Left lung (tissue), 10 donors: ENCODE measurements around the gene DENND10. TPM values are rescaled to one million over a fixed set of nuclear protein-coding genes. Genes with fewer than 3 reads are reported as not detected.

Experiments used
- ATAC-seq: fragments of 200-7000 bp; cut with Tn5 transposase; one replicate; pipeline ENCODE4 v1.9.1; 2020; ENCODE audit warnings: moderate library complexity
- DNase-seq, 4 donors: peaks; one replicate each; pipeline ENCODE4 v3.0.0-alpha.2; 2013 to 2020
- H3K27ac ChIP-seq, 2 donors: fragments of 200-600 bp; sonication (generic) in 1 of 2; one replicate each; pipeline versions ENCODE4 v1.5.0 to v1.8.0; 2020 to 2021
- H3K27me3 ChIP-seq, 2 donors: fragments of 200-600 bp; sonication (generic) in 1 of 2; one replicate each; pipeline versions ENCODE4 v1.5.0 to v1.8.0; 2020 to 2021
- H3K36me3 ChIP-seq, 2 donors: fragments of 200-600 bp; sonication (generic) in 1 of 2; one replicate each; pipeline versions ENCODE4 v1.5.0 to v1.8.0; 2020 to 2021
- H3K4me1 ChIP-seq, 2 donors: fragments of 200-600 bp; one replicate each; pipeline ENCODE4 v1.8.0; 2021
- H3K4me3 ChIP-seq, 2 donors: fragments of 200-600 bp; sonication (generic) in 1 of 2; one replicate each; pipeline versions ENCODE4 v1.5.0 to v1.8.0; 2020 to 2021; ENCODE audit warnings: mild to moderate bottlenecking in 1 of 2
- H3K9me3 ChIP-seq, 2 donors: fragments of 200-600 bp; sonication (generic) in 1 of 2; one replicate each; pipeline versions ENCODE4 v1.5.0 to v1.8.0; 2020 to 2021
- intact Hi-C, 2 donors: fragments of 100-400 bp; cut with DNase I; formaldehyde crosslinking; loops; one replicate each; pipeline versions ENCODE4 v1.11.2 to v1.14.2; 2022
- polyA plus RNA-seq, 6 donors: library from polyadenylated mRNA; unstranded; fragments of 120-200 nt; gene quantifications; one replicate each; pipeline ENCODE4 v1.2.1, GENCODE V29; 2013; ENCODE audit not compliant: insufficient read length in 6 of 6
- total RNA-seq, 2 donors: library from RNA; stranded (reverse); fragmentation: NEBNext Ultra II Directional; extraction: Animal tissue kit (Norgen Biotek cat#: 25700); gene quantifications; one replicate each; pipeline ENCODE4 v1.2.1, GENCODE V29; 2021
- TF ChIP-seq, protein P1 (sequence below), 2 donors: fragments of 200-600 bp; sonication (generic) in 1 of 2; IDR thresholded peaks; one replicate each; pipeline versions ENCODE4 v1.5.0 to v1.8.0; 2021; ENCODE audit warnings: antibody characterized with exemption in 2 of 2
- donor health status: DM: no; HTN: yes; CAD: no.
- donor health status: DM: no; HTN: no; CAD: no.

Gene DENND10
- total and polyA plus RNA-seq, 8 donors: 34.2 to 44.3 (median 37.5) TPM

- no peak for DNase-seq
- no peak for ATAC-seq
- Histone ChIP-seq H3K9me3 (no peaks in the 10 kb centered on the region), H3K27ac (no peak overlapping the region), H3K4me3 (no peak overlapping the region), H3K36me3 (peaks cover 0 to 52% of the 10 kb centered on the region in 2 donors), H3K4me1 (peaks cover 3 to 24% of the 10 kb centered on the region in 2 donors), H3K27me3 (no peaks in the 10 kb centered on the region)
- intact Hi-C loops: no loop called here
- TF ChIP-seq, protein P1, sequence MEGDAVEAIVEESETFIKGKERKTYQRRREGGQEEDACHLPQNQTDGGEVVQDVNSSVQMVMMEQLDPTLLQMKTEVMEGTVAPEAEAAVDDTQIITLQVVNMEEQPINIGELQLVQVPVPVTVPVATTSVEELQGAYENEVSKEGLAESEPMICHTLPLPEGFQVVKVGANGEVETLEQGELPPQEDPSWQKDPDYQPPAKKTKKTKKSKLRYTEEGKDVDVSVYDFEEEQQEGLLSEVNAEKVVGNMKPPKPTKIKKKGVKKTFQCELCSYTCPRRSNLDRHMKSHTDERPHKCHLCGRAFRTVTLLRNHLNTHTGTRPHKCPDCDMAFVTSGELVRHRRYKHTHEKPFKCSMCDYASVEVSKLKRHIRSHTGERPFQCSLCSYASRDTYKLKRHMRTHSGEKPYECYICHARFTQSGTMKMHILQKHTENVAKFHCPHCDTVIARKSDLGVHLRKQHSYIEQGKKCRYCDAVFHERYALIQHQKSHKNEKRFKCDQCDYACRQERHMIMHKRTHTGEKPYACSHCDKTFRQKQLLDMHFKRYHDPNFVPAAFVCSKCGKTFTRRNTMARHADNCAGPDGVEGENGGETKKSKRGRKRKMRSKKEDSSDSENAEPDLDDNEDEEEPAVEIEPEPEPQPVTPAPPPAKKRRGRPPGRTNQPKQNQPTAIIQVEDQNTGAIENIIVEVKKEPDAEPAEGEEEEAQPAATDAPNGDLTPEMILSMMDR (IDR thresholded peaks at IDR 0.05): no peak
These were observed 58.0 kb downstream of the DENND10 start for GRCh38 chr10:119161680-119162451.

GRCh38 chr10:119162452-119163092 is 58.7 kb downstream of the DENND10 start:
- no peak overlapping the region for H3K27ac ChIP-seq
- no peak overlapping the region for H3K4me3 ChIP-seq
- peaks cover 3 to 24% of the 10 kb centered on the region in 2 donors for H3K4me1 ChIP-seq
- ATAC-seq (no peak), DNase-seq (no peak)
- intact Hi-C loops: no loop called here
- H3K9me3 ChIP-seq: no peaks in the 10 kb centered on the region
- H3K36me3 ChIP-seq: peaks cover 0 to 51% of the 10 kb centered on the region in 2 donors
- H3K27me3 ChIP-seq: no peaks in the 10 kb centered on the region
- TF ChIP-seq, protein P1 (IDR thresholded peaks at IDR 0.05): no peak

DNA sequence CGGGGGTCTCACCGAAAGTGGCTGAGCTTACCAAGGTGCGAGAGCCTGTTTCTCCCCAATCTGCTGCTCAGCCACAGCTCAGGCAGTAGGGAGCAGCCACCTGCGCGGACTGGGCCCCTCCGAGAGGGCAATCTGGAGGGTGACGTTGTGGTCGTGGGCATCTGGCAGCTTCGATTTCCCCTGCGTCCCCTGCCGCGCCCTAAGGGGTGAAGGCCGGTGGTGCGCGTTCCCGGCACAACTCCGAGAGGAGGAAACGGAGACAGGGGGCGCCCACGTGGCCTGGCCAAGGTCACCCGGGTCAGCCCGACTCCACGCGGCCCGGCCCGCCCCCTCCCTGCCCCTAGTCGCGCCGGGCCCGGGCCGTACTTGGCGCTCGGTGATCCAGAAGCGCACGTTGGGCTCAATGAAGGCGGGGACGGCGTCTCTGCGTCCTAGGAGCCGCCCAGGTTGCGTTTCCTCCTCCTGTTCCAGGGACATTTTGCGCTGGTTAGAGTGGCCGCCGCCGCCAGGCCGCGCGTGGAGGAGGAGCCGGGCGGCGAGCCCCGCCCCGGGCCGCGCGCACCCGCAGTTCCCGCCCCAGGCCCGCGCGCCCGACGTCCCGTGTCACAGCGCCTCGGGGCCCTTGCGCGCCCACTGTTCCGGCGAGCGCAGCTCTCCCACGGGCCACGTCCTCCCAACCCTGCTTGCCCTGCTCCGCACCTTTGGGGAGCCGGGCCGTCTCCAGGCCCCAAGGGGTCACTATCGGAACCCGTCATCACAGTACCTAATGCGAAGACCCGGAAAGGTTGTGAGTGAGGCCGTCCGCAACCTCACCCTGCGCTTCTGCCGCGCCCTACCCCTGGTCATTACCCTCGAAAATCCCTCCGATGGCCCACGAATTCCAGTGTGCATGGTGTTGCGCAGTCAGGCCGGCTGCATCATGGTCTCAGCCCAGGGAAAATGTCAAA is 61.5 kb downstream of the DENND10 start, which contains the start of gene SFXN4:
SFXN4 (minus strand) TSS at position 544 of the 947 bp plus-strand sequence; CDS start at position 477, 67 bp downstream.
- intact Hi-C loops: no loop called here
- Histone ChIP-seq H3K4me3 (peak within 1 kb of the TSS; percentile 81 to 92), H3K27me3 (no peaks in the 10 kb centered on the region), H3K9me3 (no peaks in the 10 kb centered on the region), H3K27ac (peak within 1 kb of the TSS; percentile 83 to 89), H3K4me1 (peaks cover 3 to 24% of the 10 kb centered on the region in 2 donors), H3K36me3 (peaks cover 0 to 51% of the 10 kb centered on the region in 2 donors)
- TF ChIP-seq, protein P1 (IDR thresholded peaks at IDR 0.05): no peak
- peak; percentile 99 for ATAC-seq
- peak; percentile 68 to 96 (median 80) for DNase-seq

DNA sequence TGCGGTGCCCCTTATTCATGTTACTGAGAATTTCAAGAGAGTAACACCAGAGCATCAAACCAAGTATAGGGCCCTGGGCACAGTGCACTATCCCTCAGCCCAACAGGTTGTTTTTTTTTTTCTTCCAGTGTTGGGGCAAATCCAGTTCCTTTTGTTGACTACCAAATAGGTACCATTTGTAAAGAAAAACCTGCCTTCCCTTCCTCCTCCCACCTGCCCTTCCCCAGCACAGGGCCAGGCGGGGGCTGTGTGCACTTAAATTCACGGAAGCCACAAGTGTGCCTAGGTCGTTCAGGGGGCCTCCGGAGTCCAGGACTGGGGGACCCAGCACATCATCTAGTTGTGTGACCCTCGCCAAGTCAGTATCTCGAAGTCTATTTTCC is 62.2 kb downstream of the DENND10 start:
- Histone ChIP-seq H3K4me1 (peaks cover 3 to 24% of the 10 kb centered on the region in 2 donors), H3K27me3 (no peaks in the 10 kb centered on the region), H3K9me3 (no peaks in the 10 kb centered on the region), H3K4me3 (peak overlapping the region; percentile 81 to 92), H3K36me3 (peaks cover 0 to 51% of the 10 kb centered on the region in 2 donors), H3K27ac (peak overlapping the region; percentile 83 to 89)
- no peak for DNase-seq
- peak; percentile 9 for ATAC-seq
- TF ChIP-seq, protein P1 (IDR thresholded peaks at IDR 0.05): no peak
- intact Hi-C loops: no loop called here
